Endothelial cell of umbilical vein (primary cell): ENCODE results near the gene C17orf100. TPM values are rescaled to one million over a fixed set of nuclear protein-coding genes. Genes with fewer than 3 reads are reported as not detected.

ENCODE experiments used
- BruUV-seq: library from RNA; stranded (reverse); fragments of 400-500 nt; replicated peaks from 2 replicates; lab custom pipeline; 2021; lab: Mats Ljungman, UMichigan
- CTCF ChIA-PET: fragments of 300-600, 350-600 bp; sonication (Branson Sonifier 250); formaldehyde crosslinking; loops from one replicate; lab custom pipeline; 2021; ENCODE audit warnings: antibody characterized with exemption, inconsistent platforms; lab: Charles Lee
- POLR2A ChIA-PET: fragments of 300-600, 350-600 bp; sonication (Branson Sonifier 250); formaldehyde crosslinking; loops from one replicate; lab custom pipeline; 2021; ENCODE audit warnings: antibody characterized with exemption, inconsistent platforms; lab: Charles Lee
- DNase-seq: peaks from one replicate; pipeline ENCODE4 v3.0.0-alpha.2; 2011; ENCODE audit warnings: low read depth, low spot score
- FAIRE-seq: peaks from 2 replicates; lab custom pipeline; 2011; peaks lifted over from hg19 to GRCh38; lab: Jason Lieb, UNC
- H2AFZ ChIP-seq: 2 replicates; pipeline ENCODE4 v1.6.0; 2012; ENCODE audit warnings: low read depth, low read length, control low read depth, inconsistent platforms
- H3K27ac ChIP-seq: 2 replicates; pipeline ENCODE4 v1.5.1; 2011; ENCODE audit warnings: low read depth, mild to moderate bottlenecking, control low read depth, low read length, moderate library complexity; ENCODE audit not compliant: insufficient read depth
- H3K27me3 ChIP-seq, 2 experiments: 2 replicates each; pipeline versions ENCODE4 v1.6.0 to v1.6.1; 2011; ENCODE audit warnings: low read length in 2 of 2, mixed read lengths in 1 of 2; ENCODE audit not compliant: control insufficient read depth in 2 of 2, insufficient read depth in 2 of 2
- H3K36me3 ChIP-seq, 2 experiments: 2 replicates in 1 of 2; 3 replicates in 1 of 2; pipeline ENCODE4 v1.5.1; 2011; ENCODE audit warnings: low read length in 2 of 2, mild to moderate bottlenecking in 1 of 2, moderate library complexity in 1 of 2; ENCODE audit not compliant: control insufficient read depth in 2 of 2, insufficient read depth in 2 of 2; ENCODE audit errors: extremely low read depth in 1 of 2
- H3K4me1 ChIP-seq: 3 replicates; pipeline ENCODE4 v1.5.1; 2011; ENCODE audit warnings: mild to moderate bottlenecking, low read length; ENCODE audit not compliant: control insufficient read depth, insufficient read depth; ENCODE audit errors: extremely low read depth
- H3K4me2 ChIP-seq: 2 replicates; pipeline ENCODE4 v1.6.1; 2011; ENCODE audit warnings: low read length, control low read depth, mixed read lengths; ENCODE audit not compliant: insufficient read depth
- H3K4me3 ChIP-seq, 3 experiments: fragments of 200-600 bp in 1 of 3; sonication (generic), shearing (Covaris generic) in 1 of 3; replicated peaks in 1 of 3; 2 replicates each; pipeline ENCODE4 v1.5.1; 2011 to 2016; ENCODE audit warnings: control low read depth in 3 of 3, low read length in 3 of 3, mild to moderate bottlenecking in 2 of 3, inconsistent platforms in 1 of 3, low read depth in 1 of 3, moderate library complexity in 1 of 3; ENCODE audit not compliant: insufficient read depth in 1 of 3
- H3K79me2 ChIP-seq: 2 replicates; pipeline ENCODE4 v1.6.0; 2012; ENCODE audit warnings: low read length, inconsistent platforms; ENCODE audit not compliant: control insufficient read depth, insufficient read depth
- H3K9ac ChIP-seq: replicated peaks from 2 replicates; pipeline ENCODE3; 2011; ENCODE audit warnings: low read length, control low read depth; ENCODE audit not compliant: insufficient read depth; ENCODE audit errors: extremely low read depth
- H3K9me1 ChIP-seq: replicated peaks from 3 replicates; pipeline ENCODE4 v1.6.0; 2011; ENCODE audit warnings: mild to moderate bottlenecking, low read length; ENCODE audit not compliant: control insufficient read depth, insufficient read depth; ENCODE audit errors: extremely low read depth
- H3K9me3 ChIP-seq: replicated peaks from 2 replicates; pipeline ENCODE4 v1.5.1; 2012; ENCODE audit warnings: low read length, inconsistent platforms; ENCODE audit not compliant: control insufficient read depth, insufficient read depth
- H4K20me1 ChIP-seq: replicated peaks from 2 replicates; pipeline ENCODE3; 2011; ENCODE audit warnings: mild to moderate bottlenecking, low read length; ENCODE audit not compliant: control insufficient read depth, insufficient read depth; ENCODE audit errors: extremely low read depth
- EZH2 ChIP-seq: IDR thresholded peaks from 2 replicates; pipeline ENCODE4 v1.6.1; 2012; ENCODE audit warnings: borderline replicate concordance, low read depth, mild to moderate bottlenecking, moderate library complexity, low read length, inconsistent platforms; ENCODE audit not compliant: severe bottlenecking
- FOS ChIP-seq: IDR thresholded peaks from 2 replicates; pipeline ENCODE4 v1.6.1; 2011; ENCODE audit warnings: mild to moderate bottlenecking, low read length, moderate library complexity, borderline replicate concordance; ENCODE audit not compliant: insufficient read depth
- GATA2 ChIP-seq: IDR thresholded peaks from 2 replicates; pipeline ENCODE4 v1.7.0; 2011; ENCODE audit warnings: low read depth, mild to moderate bottlenecking, moderate library complexity, mixed read lengths, low read length; ENCODE audit not compliant: insufficient read length, insufficient read depth
- MYC ChIP-seq: IDR thresholded peaks from one replicate; pipeline ENCODE4 v1.6.1; 2011; ENCODE audit warnings: mild to moderate bottlenecking, low read depth, low read length
- POLR2A ChIP-seq: IDR thresholded peaks from 2 replicates; pipeline ENCODE4 v1.6.1; 2012; ENCODE audit warnings: low read depth, mild to moderate bottlenecking, control low read depth, low read length
- POLR2AphosphoS5 ChIP-seq: IDR thresholded peaks from 2 replicates; pipeline ENCODE4 v1.6.1; 2012; ENCODE audit warnings: low read depth, mild to moderate bottlenecking, control low read depth, low read length, moderate library complexity; ENCODE audit not compliant: insufficient read depth
- dilution Hi-C: fragments of 300-500 bp; cut with MboI; formaldehyde crosslinking; loops from one replicate; pipeline ENCODE4 v1.15.0; 2019; ENCODE audit warnings: low sequenced_read_pairs; ENCODE audit not compliant: extremely low pct_ligation_motif_present
- intact Hi-C: fragments of 100-400 bp; cut with micrococcal nuclease; formaldehyde crosslinking; loops from one replicate; pipeline ENCODE4 v1.10.0; 2022
- polyA plus RNA-seq, 4 experiments: library from polyadenylated mRNA; depleted of rRNA in 3 of 4; stranded (reverse) in 3 of 4; unstranded in 1 of 4; fragments of >200 nt; gene quantifications; 2 replicates each; pipeline versions ENCODE4 v1.2.1 to v1.2.3, GENCODE V29; 2011 to 2012; ENCODE audit warnings: missing spikeins in 1 of 4
- total RNA-seq: library from RNA; stranded (reverse); gene quantifications from 2 replicates; pipeline ENCODE4 v1.2.3, GENCODE V29; 2021
- TF ChIP-seq, protein P1 (sequence below): IDR thresholded peaks from 2 replicates; pipeline ENCODE4 v1.6.1; 2011; ENCODE audit not compliant: insufficient read depth, insufficient read length
- TF ChIP-seq, protein P2 (sequence below), 2 donors: IDR thresholded peaks; 1 replicate in 1 of 2; 2 replicates in 1 of 2; pipeline ENCODE4 v1.5.1; 2011; ENCODE audit warnings: low read length in 2 of 2, mild to moderate bottlenecking in 2 of 2, moderate library complexity in 2 of 2, control low read depth in 1 of 2, inconsistent platforms in 1 of 2, low read depth in 1 of 2; ENCODE audit not compliant: insufficient read depth in 1 of 2; ENCODE audit errors: extremely low read depth in 1 of 2

Gene C17orf100
- total and polyA plus RNA-seq, 2 donors (not counting 3 experiments of a cell fraction or from before 2014, with no cell fraction given): 0.99 to 1.4 TPM

GRCh38 chr17:6666557-6666956 is 15.0 kb downstream of the C17orf100 start:
- TF ChIP-seq POLR2A (no peak), GATA2 (no peak), MYC (no peak), EZH2 (no peak)
- TF ChIP-seq, protein P1, sequence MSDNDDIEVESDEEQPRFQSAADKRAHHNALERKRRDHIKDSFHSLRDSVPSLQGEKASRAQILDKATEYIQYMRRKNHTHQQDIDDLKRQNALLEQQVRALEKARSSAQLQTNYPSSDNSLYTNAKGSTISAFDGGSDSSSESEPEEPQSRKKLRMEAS: no peak
- intact Hi-C loops (loop anchor here (1.0 to 5.0 kb wide), 6 partner anchors 36 to 338 kb away; no protein-coding TSS in a partner anchor), dilution Hi-C loops (no loop called here)
- no peak overlapping the region for H2AFZ ChIP-seq
- H3K9ac ChIP-seq: no peak overlapping the region
- CTCF ChIA-PET: interaction anchor here (0.6 to 5.3 kb wide), 27 partner anchors 9 to 511 kb away, joined by 3 to 61 read pairs (median 4); partner anchors contain the start of genes C17orf100, MED31 and SLC13A5
- H3K79me2 ChIP-seq: no peaks in the 10 kb centered on the region
- no peaks in the 10 kb centered on the region for H4K20me1 ChIP-seq
- DNase-seq (no peak), FAIRE-seq (no peak)
- no peak overlapping the region for H3K27ac ChIP-seq
- no peaks in the 10 kb centered on the region for H3K4me1 ChIP-seq
- POLR2A ChIA-PET: no interaction called here
- no peaks in the 10 kb centered on the region for H3K9me3 ChIP-seq
- H3K9me1 ChIP-seq: no peaks in the 10 kb centered on the region
- no peak overlapping the region for H3K4me2 ChIP-seq
- BruUV-seq: no TSS peak
- no peak overlapping the region for H3K4me3 ChIP-seq
- H3K27me3 ChIP-seq: peaks cover 3 to 7% of the 10 kb centered on the region in 2 experiments
- no peaks in the 10 kb centered on the region for H3K36me3 ChIP-seq

GRCh38 chr17:6667516-6667915 is 16.0 kb downstream of the C17orf100 start:
- no peaks in the 10 kb centered on the region for H3K9me3 ChIP-seq
- no peak overlapping the region for H3K4me3 ChIP-seq
- intact Hi-C loops (loop anchor here (2.0 to 5.0 kb wide), 2 partner anchors 35 to 245 kb away; no protein-coding TSS in a partner anchor), dilution Hi-C loops (no loop called here)
- no peak overlapping the region for H3K27ac ChIP-seq
- H3K79me2 ChIP-seq: no peaks in the 10 kb centered on the region
- H3K4me1 ChIP-seq: no peaks in the 10 kb centered on the region
- POLR2A ChIA-PET: interaction anchor here (0.7 kb wide), 1 partner anchor 247 kb away, joined by 3 read pairs; no protein-coding TSS in a partner anchor
- DNase-seq (no peak), FAIRE-seq (no peak)
- BruUV-seq: no TSS peak
- no peak overlapping the region for H3K4me2 ChIP-seq
- H4K20me1 ChIP-seq: no peaks in the 10 kb centered on the region
- no peaks in the 10 kb centered on the region for H3K9me1 ChIP-seq
- TF ChIP-seq MYC (no peak), GATA2 (no peak), POLR2AphosphoS5 (no peak), FOS (no peak)
- TF ChIP-seq, protein P2, sequence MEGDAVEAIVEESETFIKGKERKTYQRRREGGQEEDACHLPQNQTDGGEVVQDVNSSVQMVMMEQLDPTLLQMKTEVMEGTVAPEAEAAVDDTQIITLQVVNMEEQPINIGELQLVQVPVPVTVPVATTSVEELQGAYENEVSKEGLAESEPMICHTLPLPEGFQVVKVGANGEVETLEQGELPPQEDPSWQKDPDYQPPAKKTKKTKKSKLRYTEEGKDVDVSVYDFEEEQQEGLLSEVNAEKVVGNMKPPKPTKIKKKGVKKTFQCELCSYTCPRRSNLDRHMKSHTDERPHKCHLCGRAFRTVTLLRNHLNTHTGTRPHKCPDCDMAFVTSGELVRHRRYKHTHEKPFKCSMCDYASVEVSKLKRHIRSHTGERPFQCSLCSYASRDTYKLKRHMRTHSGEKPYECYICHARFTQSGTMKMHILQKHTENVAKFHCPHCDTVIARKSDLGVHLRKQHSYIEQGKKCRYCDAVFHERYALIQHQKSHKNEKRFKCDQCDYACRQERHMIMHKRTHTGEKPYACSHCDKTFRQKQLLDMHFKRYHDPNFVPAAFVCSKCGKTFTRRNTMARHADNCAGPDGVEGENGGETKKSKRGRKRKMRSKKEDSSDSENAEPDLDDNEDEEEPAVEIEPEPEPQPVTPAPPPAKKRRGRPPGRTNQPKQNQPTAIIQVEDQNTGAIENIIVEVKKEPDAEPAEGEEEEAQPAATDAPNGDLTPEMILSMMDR (IDR thresholded peaks at IDR 0.05; ENCODE audit: extremely low read depth in 1 of 2, insufficient read depth in 1 of 2, low read depth in 1 of 2, low read length in 2 of 2): no peak
- TF ChIP-seq, protein P1: no peak
- H3K9ac ChIP-seq: no peak overlapping the region
- H3K27me3 ChIP-seq: peaks cover 0 to 2% of the 10 kb centered on the region in 2 experiments
- no peak overlapping the region for H2AFZ ChIP-seq
- no peaks in the 10 kb centered on the region for H3K36me3 ChIP-seq
- CTCF ChIA-PET: interaction anchor here (0.6 to 5.3 kb wide), 8 partner anchors 33 to 336 kb away, joined by 3 to 61 read pairs (median 17); no protein-coding TSS in a partner anchor
